ENCODE data around the gene DGCR8. TPM values are rescaled to one million over a fixed set of nuclear protein-coding genes. Genes with fewer than 3 reads are reported as not detected.
A peak's percentile ranks its signal among the peaks of the same experiment; 100 is the strongest.

The DGCR8 gene
- total and polyA plus RNA-seq, 5 donors, result 11.2 to 18.6 (median 16.4) TPM

- intact Hi-C loops (cut with DNase I), result no loop called here
- 24% methylated on average over 26 of the region's 26 CpGs for WGBS
- DNase-seq, result peak; percentile 48 to 85 (median 81)
- peak overlapping the region; percentile 44 for H3K27ac ChIP-seq (ENCODE audit: low read length)
- peak; percentile 50 to 67 for ATAC-seq
- H3K9me3 ChIP-seq (ENCODE audit: control insufficient read depth, low read length), result no peaks in the 10 kb centered on the region
- H3K4me1 ChIP-seq (ENCODE audit: control insufficient read depth, insufficient read depth, low read length), result peaks cover 18% of the 10 kb centered on the region
- no peaks in the 10 kb centered on the region for H3K27me3 ChIP-seq (ENCODE audit: control insufficient read depth, insufficient read depth)
- H3K4me3 ChIP-seq (ENCODE audit: low read length), result no peak overlapping the region
Measured at GRCh38 chr22:20137671-20138416, 57.8 kb downstream of the DGCR8 start.

GRCh38 chr22:20138417-20138738 lies 58.3 kb downstream of the DGCR8 start:
- 38% methylated on average over 4 of the region's 4 CpGs for WGBS
- peak; percentile 3 to 15 for ATAC-seq
- DNase-seq, result no peak
- Histone ChIP-seq H3K4me1 (ENCODE audit: control insufficient read depth, insufficient read depth, low read length) (peaks cover 18% of the 10 kb centered on the region), H3K27ac (ENCODE audit: low read length) (peak overlapping the region; percentile 44), H3K4me3 (ENCODE audit: low read length) (no peak overlapping the region), H3K27me3 (ENCODE audit: control insufficient read depth, insufficient read depth) (no peaks in the 10 kb centered on the region), H3K9me3 (ENCODE audit: control insufficient read depth, low read length) (no peaks in the 10 kb centered on the region)
- intact Hi-C loops (cut with DNase I), result no loop called here

- DNase-seq, result peak in 2 of 3 donors; percentile 44 to 62
- H3K9me3 ChIP-seq (ENCODE audit: control insufficient read depth, low read length), result no peaks in the 10 kb centered on the region
- intact Hi-C loops (cut with DNase I), result no loop called here
- ATAC-seq, result peak in 1 of 2 donors; percentile 1
- no peaks in the 10 kb centered on the region for H3K27me3 ChIP-seq (ENCODE audit: control insufficient read depth, insufficient read depth)
- no peak overlapping the region for H3K4me3 ChIP-seq (ENCODE audit: low read length)
- H3K27ac ChIP-seq (ENCODE audit: low read length), result no peak overlapping the region
- WGBS, result 80% methylated on average over 16 of the region's 16 CpGs
- peaks cover 16% of the 10 kb centered on the region for H3K4me1 ChIP-seq (ENCODE audit: control insufficient read depth, insufficient read depth, low read length)
Measured at GRCh38 chr22:20138868-20139267, 58.8 kb downstream of the DGCR8 start.

GRCh38 chr22:20139391-20140106 lies 59.5 kb downstream of the DGCR8 start:
- Histone ChIP-seq H3K4me3 (ENCODE audit: low read length) (no peak overlapping the region), H3K27me3 (ENCODE audit: control insufficient read depth, insufficient read depth) (no peaks in the 10 kb centered on the region), H3K4me1 (ENCODE audit: control insufficient read depth, insufficient read depth, low read length) (peaks cover 14% of the 10 kb centered on the region), H3K9me3 (ENCODE audit: control insufficient read depth, low read length) (no peaks in the 10 kb centered on the region), H3K27ac (ENCODE audit: low read length) (no peak overlapping the region)
- ATAC-seq (no peak), DNase-seq (peak in 2 of 3 donors; percentile 53 to 55)
- intact Hi-C loops (cut with DNase I), result no loop called here
- WGBS, result 93% methylated on average over 36 of the region's 36 CpGs

GRCh38 chr22:20140107-20140445 lies 60.0 kb downstream of the DGCR8 start:
- DNase-seq (peak in 2 of 3 donors; percentile 6 to 54), ATAC-seq (no peak)
- intact Hi-C loops (cut with DNase I), result no loop called here
- Histone ChIP-seq H3K27ac (ENCODE audit: low read length) (no peak overlapping the region), H3K4me3 (ENCODE audit: low read length) (no peak overlapping the region), H3K27me3 (ENCODE audit: control insufficient read depth, insufficient read depth) (no peaks in the 10 kb centered on the region), H3K4me1 (ENCODE audit: control insufficient read depth, insufficient read depth, low read length) (peaks cover 14% of the 10 kb centered on the region), H3K9me3 (ENCODE audit: control insufficient read depth, low read length) (no peaks in the 10 kb centered on the region)
- 94% methylated on average over 11 of the region's 11 CpGs for WGBS

- ATAC-seq (no peak), DNase-seq (peak in 2 of 3 donors; percentile 45 to 62)
- no peaks in the 10 kb centered on the region for H3K27me3 ChIP-seq (ENCODE audit: control insufficient read depth, insufficient read depth)
- H3K27ac ChIP-seq (ENCODE audit: low read length), result no peak overlapping the region
- H3K4me1 ChIP-seq (ENCODE audit: control insufficient read depth, insufficient read depth, low read length), result peaks cover 14% of the 10 kb centered on the region
- intact Hi-C loops (cut with DNase I), result no loop called here
- no peak overlapping the region for H3K4me3 ChIP-seq (ENCODE audit: low read length)
- H3K9me3 ChIP-seq (ENCODE audit: control insufficient read depth, low read length), result no peaks in the 10 kb centered on the region
- WGBS, result 93% methylated on average over 17 of the region's 17 CpGs
Measured at GRCh38 chr22:20140521-20140964, 60.5 kb downstream of the DGCR8 start.

- H3K27me3 ChIP-seq (ENCODE audit: control insufficient read depth, insufficient read depth), result no peaks in the 10 kb centered on the region
- 85% methylated on average over 22 of the region's 22 CpGs for WGBS
- H3K4me1 ChIP-seq (ENCODE audit: control insufficient read depth, insufficient read depth, low read length), result peaks cover 8% of the 10 kb centered on the region
- H3K27ac ChIP-seq (ENCODE audit: low read length), result no peak overlapping the region
- intact Hi-C loops (cut with DNase I), result no loop called here
- no peaks in the 10 kb centered on the region for H3K9me3 ChIP-seq (ENCODE audit: control insufficient read depth, low read length)
- ATAC-seq (no peak), DNase-seq (peak in 2 of 3 donors; percentile 41 to 47)
- no peak overlapping the region for H3K4me3 ChIP-seq (ENCODE audit: low read length)
Measured at GRCh38 chr22:20141186-20142077, 61.4 kb downstream of the DGCR8 start.

GRCh38 chr22:20142711-20143621 lies 62.9 kb downstream of the DGCR8 start:
- ATAC-seq (no peak), DNase-seq (peak in 2 of 3 donors; percentile 59 to 70)
- intact Hi-C loops (cut with DNase I), result no loop called here
- Histone ChIP-seq H3K4me1 (ENCODE audit: control insufficient read depth, insufficient read depth, low read length) (no peaks in the 10 kb centered on the region), H3K27ac (ENCODE audit: low read length) (no peak overlapping the region), H3K27me3 (ENCODE audit: control insufficient read depth, insufficient read depth) (no peaks in the 10 kb centered on the region), H3K4me3 (ENCODE audit: low read length) (no peak overlapping the region), H3K9me3 (ENCODE audit: control insufficient read depth, low read length) (no peaks in the 10 kb centered on the region)
- WGBS, result 95% methylated on average over 65 of the region's 65 CpGs

GRCh38 chr22:20143883-20144665 lies 64.0 kb downstream of the DGCR8 start:
- Histone ChIP-seq H3K4me3 (ENCODE audit: low read length) (no peak overlapping the region), H3K9me3 (ENCODE audit: control insufficient read depth, low read length) (no peaks in the 10 kb centered on the region), H3K4me1 (ENCODE audit: control insufficient read depth, insufficient read depth, low read length) (no peaks in the 10 kb centered on the region), H3K27ac (ENCODE audit: low read length) (no peak overlapping the region), H3K27me3 (ENCODE audit: control insufficient read depth, insufficient read depth) (no peaks in the 10 kb centered on the region)
- WGBS, result 81% methylated on average over 19 of the region's 19 CpGs
- DNase-seq, result no peak
- intact Hi-C loops (cut with DNase I), result no loop called here
- no peak for ATAC-seq
